ENCODE results near the gene ATP2B1.

ATP2B1 gene

DNA sequence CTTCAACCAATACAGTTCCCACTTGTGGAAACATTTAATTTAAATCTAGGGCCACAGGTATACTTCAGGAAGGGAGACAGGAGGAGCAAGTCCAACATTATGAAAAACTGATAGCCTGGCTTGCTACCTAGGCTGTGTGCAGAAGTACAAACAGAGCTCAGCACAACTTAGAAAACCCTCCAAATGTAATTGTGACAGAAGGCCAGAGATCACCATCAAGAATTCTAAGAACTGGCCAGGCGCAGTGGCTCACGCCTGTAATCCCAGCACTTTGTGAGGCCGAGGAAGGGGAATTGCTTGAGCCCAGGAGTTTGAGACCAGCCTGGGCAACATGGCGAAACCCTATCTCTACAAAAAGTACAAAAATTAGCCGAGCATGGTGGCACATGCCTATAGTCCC lies 14.1 kb downstream of the ATP2B1 start:
- no peak for DNase-seq (ENCODE audit: low read depth in 1 of 2, low spot score in 1 of 2)

DNA sequence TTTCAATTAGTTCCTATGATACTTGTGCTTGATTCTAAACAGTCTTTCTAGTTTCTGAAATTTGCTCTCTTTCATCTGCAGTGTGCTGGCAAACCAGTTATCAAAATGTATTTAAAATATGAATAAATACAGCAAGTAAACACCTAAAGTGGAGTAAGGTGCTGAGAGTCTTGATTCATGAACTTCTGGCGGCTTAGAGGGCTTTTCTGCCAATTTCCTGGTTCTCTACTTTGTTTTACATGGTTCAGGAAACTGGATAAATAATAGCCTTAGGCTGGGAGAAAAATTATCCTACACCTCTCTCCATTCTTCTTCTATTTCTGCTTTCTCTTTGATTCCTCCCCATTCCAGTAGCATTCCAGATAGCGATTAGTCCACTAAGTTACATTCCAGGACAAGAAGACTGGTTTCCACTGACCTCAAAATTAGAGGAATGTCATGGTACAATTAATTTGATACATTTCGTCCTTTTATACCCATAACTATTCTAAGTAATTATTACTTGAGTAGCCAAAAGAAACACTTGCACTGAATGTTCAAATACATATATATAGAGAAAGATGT lies 14.9 kb downstream of the ATP2B1 start:
- DNase-seq (ENCODE audit: low read depth in 1 of 2, low spot score in 1 of 2), result no peak

GRCh38 chr12:89692439-89692838 lies 16.2 kb downstream of the ATP2B1 start:
- DNase-seq (ENCODE audit: low read depth in 1 of 2, low spot score in 1 of 2), result no peak

GRCh38 chr12:89691659-89692058 lies 17.0 kb downstream of the ATP2B1 start:
- no peak for DNase-seq (ENCODE audit: low read depth in 1 of 2, low spot score in 1 of 2)

DNA sequence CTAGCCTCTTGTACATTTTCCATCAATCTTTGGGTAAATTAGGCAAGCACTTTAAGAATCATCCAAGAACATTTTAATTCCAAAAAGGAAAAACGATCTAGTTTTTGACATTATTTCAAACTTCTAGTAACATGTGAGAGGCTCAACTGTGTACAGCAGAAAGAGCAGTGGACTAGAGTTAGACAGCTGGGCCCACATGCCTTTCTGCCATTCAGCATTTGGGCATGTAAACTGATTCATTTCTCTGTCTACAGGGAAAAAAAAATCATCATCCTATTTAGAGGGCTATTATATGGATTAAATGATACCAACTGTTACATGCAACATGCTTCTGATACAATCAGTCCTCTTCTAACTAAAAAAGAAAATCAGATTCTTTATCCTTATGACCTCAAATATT lies 17.7 kb downstream of the ATP2B1 start:
- no peak for DNase-seq (ENCODE audit: low read depth in 1 of 2, low spot score in 1 of 2)

GRCh38 chr12:89689306-89689705 lies 19.3 kb downstream of the ATP2B1 start:
- no peak for DNase-seq (ENCODE audit: low read depth in 1 of 2, low spot score in 1 of 2)

- no peak for DNase-seq (ENCODE audit: low read depth in 1 of 2, low spot score in 1 of 2)
Observed at GRCh38 chr12:89686311-89686710, 22.3 kb downstream of the ATP2B1 start.

GRCh38 chr12:89685363-89685972 lies 23.2 kb downstream of the ATP2B1 start:
- DNase-seq (ENCODE audit: low read depth in 1 of 2, low spot score in 1 of 2), result no peak

DNA sequence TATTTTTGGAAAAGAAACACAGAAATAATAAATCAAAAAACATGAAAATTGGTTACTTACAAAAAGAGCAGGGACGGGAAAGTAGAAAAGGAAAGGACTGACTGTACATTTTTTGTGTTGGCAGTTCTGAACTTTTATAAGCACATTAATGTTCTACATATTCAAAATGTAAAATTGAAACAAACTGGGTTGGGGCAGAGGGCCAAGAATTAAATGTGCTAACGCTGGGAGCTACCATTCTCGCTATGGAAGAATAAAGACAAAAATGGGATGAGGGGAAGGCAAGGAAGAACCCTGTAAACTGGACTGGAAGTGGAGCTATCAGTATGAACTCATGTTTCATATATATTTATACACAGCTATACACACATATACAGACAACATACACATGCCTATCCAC lies 24.5 kb downstream of the ATP2B1 start:
- DNase-seq (ENCODE audit: low read depth in 1 of 2, low spot score in 1 of 2), result no peak

- no peak for DNase-seq (ENCODE audit: low read depth in 1 of 2, low spot score in 1 of 2)
Observed at GRCh38 chr12:89682284-89682683, 26.4 kb downstream of the ATP2B1 start.

- no peak for DNase-seq (ENCODE audit: low read depth in 1 of 2, low spot score in 1 of 2)
Observed at GRCh38 chr12:89680409-89680808, 28.2 kb downstream of the ATP2B1 start.

DNA sequence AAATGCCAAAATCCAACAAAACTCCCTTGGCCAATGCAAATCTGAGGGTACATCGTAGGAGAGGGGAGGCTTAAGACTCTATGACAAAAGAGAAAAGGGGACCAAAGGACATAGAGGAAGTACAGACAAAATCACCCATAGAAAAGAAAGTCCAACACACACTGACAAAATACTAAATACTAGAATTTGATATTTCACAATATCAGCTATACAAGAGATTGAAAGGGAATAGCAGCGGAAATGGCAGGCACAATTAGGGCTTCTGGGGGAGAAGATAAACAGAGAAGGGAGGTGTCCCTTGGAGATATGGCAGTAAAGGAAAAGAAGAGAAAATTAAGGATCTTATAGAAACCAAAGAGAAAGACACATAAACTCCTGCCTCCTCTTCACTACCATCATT lies 29.0 kb downstream of the ATP2B1 start:
- DNase-seq (ENCODE audit: low read depth in 1 of 2, low spot score in 1 of 2), result no peak

DNA sequence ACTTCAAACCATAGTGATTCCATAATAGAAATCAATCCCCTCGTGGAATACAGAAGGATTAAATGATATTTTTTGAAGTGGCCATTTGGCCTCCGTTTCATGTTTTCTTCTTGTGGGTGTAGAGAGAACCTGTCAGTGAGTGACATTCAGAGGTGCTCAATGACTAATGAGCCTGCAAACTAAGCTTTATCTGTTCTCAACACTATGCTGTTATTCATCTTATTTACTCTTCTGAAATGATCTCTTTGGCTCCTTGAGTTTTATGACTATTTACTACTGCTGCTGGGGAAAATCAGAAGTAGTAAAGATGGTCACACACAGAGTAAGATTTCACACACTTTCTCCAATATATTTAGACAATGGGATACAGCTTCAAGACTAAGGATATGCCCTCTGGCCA lies 30.4 kb downstream of the ATP2B1 start:
- DNase-seq (ENCODE audit: low read depth in 1 of 2, low spot score in 1 of 2), result no peak

DNA sequence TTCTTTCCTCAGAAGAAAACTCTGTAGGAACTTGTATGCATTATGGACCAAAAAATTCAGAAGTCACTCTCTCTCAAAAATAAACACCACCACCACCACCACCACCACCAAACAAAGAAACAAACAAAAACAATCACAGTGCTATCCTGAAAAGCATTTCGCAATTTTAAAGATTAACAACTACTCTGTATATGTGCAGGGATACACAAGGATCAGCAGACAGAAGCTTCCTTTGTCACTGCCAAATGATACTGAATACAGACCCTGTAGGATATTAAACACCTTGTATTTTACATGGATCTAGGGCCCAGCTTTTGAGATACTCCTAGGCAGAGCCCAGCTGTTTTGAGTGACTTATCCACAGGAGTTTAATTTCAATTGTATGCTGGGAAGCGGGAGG lies 31.7 kb downstream of the ATP2B1 start:
- no peak for DNase-seq (ENCODE audit: low read depth in 1 of 2, low spot score in 1 of 2)

GRCh38 chr12:89674326-89674942 lies 34.2 kb downstream of the ATP2B1 start:
- DNase-seq (ENCODE audit: low read depth in 1 of 2, low spot score in 1 of 2), result no peak

DNA sequence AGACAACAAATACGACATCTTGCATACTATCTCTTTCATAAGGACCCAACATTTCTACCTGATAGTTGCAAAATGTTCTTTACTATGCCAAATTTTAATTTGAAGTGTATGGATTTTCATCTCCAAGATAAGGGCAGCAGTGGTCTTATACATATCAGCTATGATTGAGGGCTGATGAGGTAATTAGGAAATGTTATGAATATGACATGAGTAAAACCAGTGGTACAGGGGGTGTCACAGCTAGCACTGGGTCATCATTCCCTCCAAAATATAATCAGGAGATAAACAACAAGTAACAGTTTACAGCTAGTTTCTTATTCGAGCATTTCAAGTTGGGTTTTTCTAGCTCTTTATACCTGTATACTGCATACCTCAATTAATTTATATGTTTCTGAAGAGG lies 35.0 kb downstream of the ATP2B1 start:
- DNase-seq (ENCODE audit: low read depth in 1 of 2, low spot score in 1 of 2), result no peak

- no peak for DNase-seq (ENCODE audit: low read depth in 1 of 2, low spot score in 1 of 2)
Observed at GRCh38 chr12:89672589-89672979, 36.1 kb downstream of the ATP2B1 start.

DNA sequence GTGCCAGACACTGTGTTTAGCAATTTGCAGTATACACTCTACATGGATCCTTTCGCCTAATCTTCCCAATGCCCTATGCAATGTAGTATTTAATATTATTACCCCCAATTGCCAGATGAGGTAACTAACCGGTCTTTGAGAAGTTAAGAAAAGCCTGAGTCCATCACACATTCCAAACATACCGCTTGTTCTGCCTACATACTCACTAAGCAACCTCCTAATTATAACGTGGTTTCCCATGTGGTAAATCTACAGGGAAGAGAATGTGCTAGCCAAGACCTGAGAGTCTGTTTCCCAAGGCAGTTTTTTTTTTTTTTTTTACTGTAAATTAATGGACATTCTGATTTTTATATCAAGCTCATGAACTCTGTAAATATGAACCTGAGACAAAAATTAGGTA lies 37.2 kb downstream of the ATP2B1 start:
- no peak for DNase-seq (ENCODE audit: low read depth in 1 of 2, low spot score in 1 of 2)

GRCh38 chr12:89669197-89669596 lies 39.4 kb downstream of the ATP2B1 start:
- DNase-seq (ENCODE audit: low read depth in 1 of 2, low spot score in 1 of 2), result no peak

DNA sequence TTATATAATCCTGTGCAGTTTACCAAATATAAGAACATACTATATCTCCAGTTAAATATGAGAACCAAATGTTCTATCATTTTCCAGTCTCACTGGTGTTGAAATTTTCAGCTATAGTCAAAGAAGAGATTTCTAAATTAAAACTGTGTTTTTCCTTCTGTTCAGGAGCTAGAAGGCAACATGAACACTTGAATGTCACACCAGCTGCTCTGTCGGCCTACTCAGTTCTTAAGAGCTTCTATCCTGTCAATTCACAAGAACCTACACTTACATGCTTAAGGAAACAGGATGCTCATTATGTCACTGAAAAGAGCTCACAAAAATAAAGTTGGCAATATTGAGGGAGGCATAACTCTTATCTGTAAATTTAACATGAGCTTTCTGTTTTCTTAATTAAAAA lies 43.1 kb downstream of the ATP2B1 start:
- DNase-seq (ENCODE audit: low read depth in 1 of 2, low spot score in 1 of 2), result no peak

DNA sequence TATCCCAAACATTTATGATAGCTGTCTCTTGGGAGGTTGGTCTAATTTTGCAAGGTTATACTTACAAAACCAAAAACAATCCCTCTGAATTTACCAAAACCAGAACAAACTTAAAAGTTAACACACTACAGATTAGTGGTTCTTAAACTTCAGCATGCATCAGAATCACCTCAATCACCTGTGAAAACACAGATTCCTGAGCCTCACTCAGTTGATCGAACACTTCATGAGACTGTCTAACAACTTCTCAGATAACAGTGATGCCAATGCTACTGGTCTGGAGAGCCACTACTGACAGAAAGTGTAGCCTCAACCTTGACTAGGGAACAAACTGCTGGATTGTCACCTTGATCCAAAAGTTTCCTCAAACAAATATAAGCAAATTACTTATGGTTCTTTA lies 44.2 kb downstream of the ATP2B1 start:
- DNase-seq (ENCODE audit: low read depth in 1 of 2, low spot score in 1 of 2), result no peak

DNA sequence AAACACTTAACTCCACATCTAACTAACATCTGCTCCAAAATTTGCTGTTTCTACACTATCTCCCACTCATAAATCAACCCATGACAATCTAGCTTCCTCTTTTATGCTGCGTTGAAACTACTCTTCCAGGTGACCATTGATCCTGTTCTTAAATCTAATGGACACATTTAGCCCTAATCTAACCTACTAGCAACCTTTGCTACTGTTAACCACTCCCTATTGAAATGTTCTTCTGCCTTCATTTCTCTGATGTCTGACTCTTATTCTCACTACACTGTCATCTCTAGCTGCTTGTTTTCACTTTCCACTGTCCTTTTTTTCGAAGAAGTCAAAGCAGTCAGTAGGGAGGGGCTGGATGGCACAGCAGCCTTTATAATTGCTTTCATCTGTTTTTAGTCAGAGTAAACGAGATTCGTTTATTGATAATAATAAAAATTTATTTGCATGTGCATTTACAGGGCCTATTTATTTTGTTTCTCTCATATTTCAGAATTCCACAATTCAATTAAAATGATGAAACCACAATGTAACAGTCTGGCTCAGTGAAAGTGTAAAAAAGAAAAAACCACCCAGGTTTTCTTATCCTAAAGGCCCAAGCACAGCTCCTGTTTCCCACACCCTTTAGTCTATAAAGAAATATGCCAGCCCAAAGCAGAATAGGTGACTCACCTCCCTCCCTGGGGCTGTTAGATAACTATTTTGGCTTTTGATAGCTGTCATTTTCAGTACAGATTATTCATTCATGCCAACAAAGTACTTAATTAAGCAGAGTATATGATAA lies 44.9 kb downstream of the ATP2B1 start:
- no peak for DNase-seq (ENCODE audit: low read depth in 1 of 2, low spot score in 1 of 2)
